Measurements from ENCODE around the gene ACADS. TPM values are rescaled to one million over a fixed set of nuclear protein-coding genes. Genes with fewer than 3 reads are reported as not detected.

The ACADS gene
- total RNA-seq, 1 experiment from 2014 or later = 11.0 TPM

Other genes with a start within 250 kb of the ACADS start
- gene DYNLL1, start 229.7 kb upstream of the ACADS start, total RNA-seq (2021) = 327 to 470 TPM (median 463 TPM) in 3 replicates
- gene COQ5, start 196.7 kb upstream of the ACADS start, total RNA-seq (2021) = 35.1 to 44.9 TPM (median 44.5 TPM) in 3 replicates
- gene RNF10, start 191.5 kb upstream of the ACADS start, total RNA-seq (2021) = 151 to 160 TPM (median 155 TPM) in 3 replicates
- gene POP5, start 144.4 kb upstream of the ACADS start, total RNA-seq (2021) = 53.9 to 57.7 TPM (median 54.7 TPM) in 3 replicates
- gene CABP1, start 85.2 kb upstream of the ACADS start, total RNA-seq (2021) = 10.1 to 14.1 TPM (median 10.7 TPM) in 3 replicates
- gene MLEC, start 38.7 kb upstream of the ACADS start, total RNA-seq (2021) = 221 to 278 TPM (median 253 TPM) in 3 replicates
- 49.9 to 53.3 TPM (median 50.3 TPM) in 3 replicates for gene UNC119B, start 15.4 kb upstream of the ACADS start, total RNA-seq (2021)
- gene SPPL3, start 178.5 kb downstream of the ACADS start, total RNA-seq (2021) = 32.5 to 35.5 TPM (median 33.8 TPM) in 3 replicates

Measured in WTC11 (cell line).